Activated CD4-positive, alpha-beta T cell treated with anti-CD3 and anti-CD28 coated beads for 36 hours (primary cell): ENCODE measurements around the gene ZFAND2A. TPM values are rescaled to one million over a fixed set of nuclear protein-coding genes. Genes with fewer than 3 reads are reported as not detected.

ENCODE experiments used
- ATAC-seq: fragments of 200-7000 bp; cut with Tn5 transposase; one replicate; pipeline ENCODE4 v1.10.0; 2021; ENCODE audit warnings: mild to moderate bottlenecking, moderate library complexity
- CTCF ChIA-PET: fragments of 350-600 bp; sonication (Branson Sonifier 250); formaldehyde crosslinking; loops from one replicate; lab custom pipeline; 2021; ENCODE audit warnings: antibody characterized with exemption; lab: Charles Lee
- POLR2A ChIA-PET: fragments of 350-600 bp; sonication (Branson Sonifier 250); formaldehyde crosslinking; loops from one replicate; lab custom pipeline; 2021; ENCODE audit warnings: antibody characterized with exemption, inconsistent platforms; lab: Charles Lee
- DNase-seq: peaks from one replicate; pipeline ENCODE4 v3.0.0-alpha.2; 2020
- H3K27ac Mint-ChIP-seq: one replicate; pipeline ENCODE4 v1.8.0; 2021; ENCODE audit warnings: mixed read lengths
- H3K27me3 Mint-ChIP-seq: one replicate; pipeline ENCODE4 v1.8.0; 2021; ENCODE audit warnings: mixed read lengths
- H3K36me3 Mint-ChIP-seq: one replicate; pipeline ENCODE4 v1.8.0; 2021; ENCODE audit warnings: low read depth, mixed read lengths
- H3K4me1 Mint-ChIP-seq: one replicate; pipeline ENCODE4 v1.8.0; 2021; ENCODE audit warnings: mixed read lengths
- H3K4me3 Mint-ChIP-seq: one replicate; pipeline ENCODE4 v1.8.0; 2021; ENCODE audit warnings: mild to moderate bottlenecking, moderate library complexity, mixed read lengths
- H3K9me3 Mint-ChIP-seq: one replicate; pipeline ENCODE4 v1.8.0; 2021; ENCODE audit warnings: low read depth, mixed read lengths
- intact Hi-C, 2 experiments: fragments of 100-400 bp; cut with DNase I in 1 of 2; cut with micrococcal nuclease in 1 of 2; formaldehyde crosslinking; loops; one replicate each; pipeline versions ENCODE4 v1.14.2 to v1.15.1; 2022 to 2024; cut with DNase I, micrococcal nuclease
- total RNA-seq, 2 experiments: library from RNA; stranded (reverse); gene quantifications; one replicate each; pipeline ENCODE4 v1.2.3, GENCODE V29; 2021

The ZFAND2A gene
- total RNA-seq, 2 experiments from 2014 or later = 21.6 to 25.2 TPM

DNA sequence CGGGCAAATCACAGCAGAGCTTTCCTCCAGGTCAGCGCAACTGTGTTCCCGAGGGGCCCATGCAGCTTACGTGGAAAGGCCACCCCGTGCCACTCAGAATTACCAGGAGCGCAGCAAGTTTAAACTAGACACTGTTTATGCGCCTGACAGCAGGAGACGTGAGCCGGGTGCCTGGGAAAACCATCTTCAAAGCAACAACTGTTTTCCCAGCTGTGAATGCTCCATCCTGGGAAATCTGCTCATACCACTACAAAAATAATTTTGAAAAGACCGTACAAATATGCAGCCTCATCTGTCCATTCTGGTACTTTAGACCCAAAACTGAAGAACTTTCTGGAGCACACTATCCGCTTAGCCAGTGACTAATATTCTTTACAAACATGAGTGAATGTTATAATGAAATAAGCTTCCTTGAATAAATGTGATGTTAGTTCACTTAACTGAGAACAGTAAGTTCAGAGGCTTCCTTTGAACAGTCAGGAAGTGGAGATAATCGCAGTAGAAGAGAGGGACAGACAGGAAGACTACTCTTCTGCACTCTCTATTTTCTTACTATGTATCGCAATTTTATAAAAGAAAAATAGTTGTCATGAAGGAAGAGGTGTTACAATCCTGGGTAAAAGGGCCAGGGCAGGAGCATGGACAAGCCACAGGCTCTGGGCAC is 55.3 kb downstream of the ZFAND2A start:
- peaks cover 24% of the 10 kb centered on the region for H3K4me1 Mint-ChIP-seq
- no peak overlapping the region for H3K27ac Mint-ChIP-seq
- H3K27me3 Mint-ChIP-seq = no peaks in the 10 kb centered on the region
- no peaks in the 10 kb centered on the region for H3K9me3 Mint-ChIP-seq
- H3K36me3 Mint-ChIP-seq = peaks cover under 1% of the 10 kb centered on the region
- DNase-seq (no peak), ATAC-seq (no peak)
- ChIA-PET CTCF (interaction anchor here (0.6 to 1.6 kb wide), 2 partner anchors 111 to 123 kb away, joined by 3 to 4 read pairs; no protein-coding TSS in a partner anchor), POLR2A (no interaction called here)
- no peak overlapping the region for H3K4me3 Mint-ChIP-seq
- intact Hi-C loops = no loop called here

DNA sequence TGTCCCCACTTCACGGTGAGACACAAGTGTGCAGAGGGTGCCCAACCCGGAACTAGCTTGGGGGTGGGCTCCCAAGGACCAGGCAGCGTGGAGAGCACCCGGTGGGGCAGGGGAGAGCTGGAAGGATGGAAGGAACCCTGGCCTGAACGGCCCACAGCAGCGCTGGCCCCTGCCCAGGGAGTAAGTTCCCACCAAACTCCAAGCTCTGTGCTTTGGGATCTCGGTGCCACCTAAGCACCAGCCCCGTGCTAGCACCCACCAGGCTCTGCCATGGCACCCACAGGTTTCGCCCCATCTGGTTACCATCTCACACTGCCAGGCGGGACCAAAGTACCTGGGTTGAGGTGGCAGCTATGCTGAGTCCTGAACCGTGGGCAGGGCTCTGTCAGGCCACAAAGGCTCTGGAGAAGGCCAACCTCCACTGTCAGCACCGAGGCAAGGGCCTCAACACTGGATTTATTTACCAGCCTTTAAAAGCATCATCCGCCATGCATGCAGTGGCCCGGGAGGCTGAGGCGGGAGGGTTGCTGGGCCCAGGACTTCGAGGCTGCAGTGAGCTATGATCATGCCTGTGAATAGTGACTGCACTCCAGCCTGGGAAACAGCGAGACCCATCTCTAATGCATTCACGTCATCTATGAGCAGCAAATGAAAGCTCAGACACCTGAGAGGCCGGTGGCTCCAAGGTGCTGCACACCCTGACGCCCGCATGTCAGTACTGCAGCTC is 56.0 kb downstream of the ZFAND2A start:
- no peak overlapping the region for H3K27ac Mint-ChIP-seq
- no peak for DNase-seq
- intact Hi-C loops = loop anchor here in 1 of 2 experiments (1.0 kb wide), 1 partner anchor 34 kb away; a partner anchor contains a TSS

DNA sequence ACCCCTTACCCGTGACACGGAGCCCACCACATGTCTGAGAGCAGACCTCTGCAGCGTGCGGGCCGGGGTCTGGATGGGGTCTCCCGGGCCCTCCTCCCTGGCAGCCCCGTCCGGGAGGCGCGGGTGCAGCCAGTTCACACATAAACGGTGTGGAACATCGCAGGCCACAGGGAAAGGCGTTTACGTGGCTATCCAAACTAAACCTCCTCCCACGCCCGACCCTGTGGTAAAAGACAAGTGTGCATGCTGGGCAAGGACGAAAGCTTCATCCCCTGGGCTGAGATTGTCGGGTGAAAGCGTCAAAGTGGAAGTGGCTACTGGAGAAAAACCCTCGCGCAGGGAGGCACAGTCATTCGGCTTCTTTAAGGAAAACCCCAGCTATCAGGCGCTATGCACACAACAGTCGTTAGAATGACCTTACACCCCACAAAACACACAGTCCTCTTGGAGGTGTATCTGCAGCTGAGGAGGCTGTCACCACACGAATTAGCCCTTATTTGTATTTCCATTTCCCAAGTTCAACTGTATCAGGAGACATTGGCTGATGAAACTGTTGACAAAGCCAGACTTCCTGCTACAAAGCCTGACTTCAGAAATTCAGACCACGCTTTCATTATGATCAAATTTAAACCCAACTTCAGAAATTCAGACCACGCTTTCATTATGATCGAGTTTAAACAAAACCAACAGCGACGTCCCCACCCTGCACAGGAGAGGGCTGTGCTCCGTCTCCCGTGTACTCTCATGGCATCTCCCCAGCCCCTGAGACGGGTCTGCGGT is 56.8 kb downstream of the ZFAND2A start:
- Mint-ChIP-seq H3K9me3 (no peaks in the 10 kb centered on the region), H3K36me3 (peaks cover 7% of the 10 kb centered on the region), H3K4me1 (peaks cover 24% of the 10 kb centered on the region), H3K27me3 (no peaks in the 10 kb centered on the region), H3K27ac (peak overlapping the region; percentile 23), H3K4me3 (no peak overlapping the region)
- ChIA-PET CTCF (interaction anchor here (1.3 to 1.6 kb wide), 2 partner anchors 74 to 110 kb away, joined by 3 to 4 read pairs; no protein-coding TSS in a partner anchor), POLR2A (no interaction called here)
- DNase-seq (peak; percentile 61), ATAC-seq (peak; percentile 84)
- intact Hi-C loops = loop anchor here in 1 of 2 experiments (1.0 kb wide), 1 partner anchor 35 kb away; a partner anchor contains a TSS

More for the DNA sequence above, 56.0 kb downstream of the ZFAND2A start:
- ATAC-seq = no peak
- Mint-ChIP-seq H3K36me3 (peaks cover 2% of the 10 kb centered on the region), H3K4me3 (no peak overlapping the region), H3K27me3 (no peaks in the 10 kb centered on the region), H3K9me3 (no peaks in the 10 kb centered on the region), H3K4me1 (peaks cover 24% of the 10 kb centered on the region)
- ChIA-PET POLR2A (no interaction called here), CTCF (interaction anchor here (0.6 to 1.6 kb wide), 2 partner anchors 110 to 122 kb away, joined by 3 to 4 read pairs; no protein-coding TSS in a partner anchor)

Other genes starting within 250 kb of the ZFAND2A start
- 10 to 100 TPM; 13.1 to 14.8 TPM for gene ADAP1, start 205.5 kb downstream of the ZFAND2A start, total RNA-seq
- gene COX19, start 184.6 kb downstream of the ZFAND2A start, total RNA-seq = 10 to 100 TPM; 11.3 to 14.6 TPM
- gene CYP2W1, start 177.0 kb downstream of the ZFAND2A start, total RNA-seq = not detected
- 1 to 10 TPM; 4.7 to 5.6 TPM for gene GPR146, start 115.7 kb downstream of the ZFAND2A start, total RNA-seq
- gene GPER1, start 72.1 kb downstream of the ZFAND2A start, total RNA-seq = not detected
- gene UNCX, start 72.7 kb upstream of the ZFAND2A start, total RNA-seq = not detected